Keratinocyte (primary cell): ENCODE data around the gene CFAP46. TPM values are rescaled to one million over a fixed set of nuclear protein-coding genes. Genes with fewer than 3 reads are reported as not detected.

ENCODE experiments used
- DNase-seq: peaks from one replicate; pipeline ENCODE4 v3.0.0-alpha.2; 2011; ENCODE audit warnings: low read depth, missing footprints, low spot score
- FAIRE-seq: peaks from 2 replicates; lab custom pipeline; 2011; peaks lifted over from hg19 to GRCh38; lab: Jason Lieb, UNC
- H2AFZ ChIP-seq: 2 replicates; pipeline ENCODE4 v1.6.0; 2012; ENCODE audit warnings: low read length, control low read depth, inconsistent platforms; ENCODE audit not compliant: control insufficient read depth
- H3K27ac ChIP-seq: 2 replicates; pipeline ENCODE4 v1.5.1; 2011; ENCODE audit warnings: low read length; ENCODE audit not compliant: control insufficient read depth, insufficient read depth
- H3K27me3 ChIP-seq: 3 replicates; pipeline ENCODE4 v1.6.0; 2011; ENCODE audit warnings: low read length; ENCODE audit not compliant: control insufficient read depth, insufficient read depth; ENCODE audit errors: extremely low read depth
- H3K36me3 ChIP-seq, 2 experiments: 2 replicates in 1 of 2; 3 replicates in 1 of 2; pipeline ENCODE4 v1.5.1; 2011; ENCODE audit warnings: low read length in 2 of 2, mild to moderate bottlenecking in 1 of 2; ENCODE audit not compliant: control insufficient read depth in 2 of 2, insufficient read depth in 2 of 2; ENCODE audit errors: extremely low read depth in 1 of 2
- H3K4me1 ChIP-seq: 3 replicates; pipeline ENCODE4 v1.5.1; 2011; ENCODE audit warnings: low read length; ENCODE audit not compliant: control insufficient read depth, insufficient read depth; ENCODE audit errors: extremely low read depth
- H3K4me2 ChIP-seq: 3 replicates; pipeline ENCODE4 v1.6.0; 2011; ENCODE audit warnings: low read depth, low read length; ENCODE audit not compliant: control insufficient read depth, insufficient read depth; ENCODE audit errors: extremely low read depth
- H3K4me3 ChIP-seq, 3 experiments: fragments of 200-600 bp in 1 of 3; sonication (generic) in 1 of 3; 2 replicates in 2 of 3; 3 replicates in 1 of 3; pipeline ENCODE4 v1.5.1; 2011 to 2016; ENCODE audit warnings: low read length in 3 of 3, mild to moderate bottlenecking in 3 of 3, control low read depth in 2 of 3, inconsistent platforms in 1 of 3, low read depth in 1 of 3, mixed read lengths in 1 of 3, mixed run types in 1 of 3, moderate library complexity in 1 of 3; ENCODE audit not compliant: control insufficient read depth in 2 of 3, insufficient read depth in 2 of 3; ENCODE audit errors: extremely low read depth in 1 of 3
- H3K79me2 ChIP-seq: 2 replicates; pipeline ENCODE4 v1.6.0; 2012; ENCODE audit warnings: low read length; ENCODE audit not compliant: control insufficient read depth, insufficient read depth
- H3K9ac ChIP-seq: 3 replicates; pipeline ENCODE4 v1.6.0; 2011; ENCODE audit warnings: low read length; ENCODE audit not compliant: control insufficient read depth, insufficient read depth; ENCODE audit errors: extremely low read depth
- H3K9me1 ChIP-seq: 3 replicates; pipeline ENCODE4 v1.6.0; 2011; ENCODE audit warnings: low read length; ENCODE audit not compliant: control insufficient read depth, insufficient read depth; ENCODE audit errors: extremely low read depth
- H3K9me3 ChIP-seq: 2 replicates; pipeline ENCODE4 v1.5.1; 2012; ENCODE audit warnings: low read depth, low read length; ENCODE audit not compliant: control insufficient read depth
- H4K20me1 ChIP-seq: 3 replicates; pipeline ENCODE4 v1.6.0; 2011; ENCODE audit warnings: low read length; ENCODE audit not compliant: control insufficient read depth, insufficient read depth; ENCODE audit errors: extremely low read depth
- CTCF ChIP-seq, 3 experiments: IDR thresholded peaks in 1 of 3; conservative IDR thresholded peaks in 1 of 3; optimal IDR thresholded peaks in 1 of 3; 2 replicates in 2 of 3; 3 replicates in 1 of 3; pipeline versions ENCODE3 to v1.5.1; 2011; ENCODE audit warnings: low read length in 3 of 3, mild to moderate bottlenecking in 3 of 3, moderate library complexity in 2 of 3, control low read depth in 1 of 3, inconsistent platforms in 1 of 3; ENCODE audit not compliant: insufficient read depth in 2 of 3; ENCODE audit errors: extremely low read depth in 1 of 3
- EZH2 ChIP-seq: IDR thresholded peaks from one replicate; pipeline ENCODE4 v1.6.1; 2012; ENCODE audit warnings: inconsistent platforms, mild to moderate bottlenecking, low read length, moderate library complexity
- dilution Hi-C: fragments of 300-500 bp; cut with MboI; formaldehyde crosslinking; loops from one replicate; pipeline ENCODE4 v1.7.0; 2020; ENCODE audit warnings: low sequenced_read_pairs; ENCODE audit not compliant: extremely low pct_ligation_motif_present
- polyA plus RNA-seq, 5 experiments: library from polyadenylated mRNA; depleted of rRNA in 3 of 5; stranded (reverse) in 3 of 5; stranded (forward) in 1 of 5; unstranded in 1 of 5; fragments of >200 nt; gene quantifications; 1 replicate in 1 of 5; 2 replicates in 3 of 5; 3 replicates in 1 of 5; pipeline versions ENCODE4 v1.2.1 to v1.2.3, GENCODE V29; 2011 to 2012; ENCODE audit warnings: missing spikeins in 2 of 5, low read depth in 1 of 5, low replicate concordance in 1 of 5

The CFAP46 gene
- polyA plus RNA-seq, 1 donor (not counting 4 experiments of a cell fraction or from before 2014, with no cell fraction given) = 1.00 TPM

GRCh38 chr10:132848951-132849545, 93.3 kb downstream of the CFAP46 start:
- Histone ChIP-seq H3K9ac (no peak overlapping the region), H4K20me1 (no peaks in the 10 kb centered on the region), H3K4me3 (no peak overlapping the region), H3K4me1 (no peaks in the 10 kb centered on the region), H3K36me3 (no peaks in the 10 kb centered on the region), H3K27ac (no peak overlapping the region), H3K79me2 (no peaks in the 10 kb centered on the region), H3K27me3 (no peaks in the 10 kb centered on the region), H3K9me1 (no peaks in the 10 kb centered on the region), H3K9me3 (peaks cover 9% of the 10 kb centered on the region), H3K4me2 (no peak overlapping the region), H2AFZ (no peak overlapping the region)
- TF ChIP-seq EZH2 (no peak), CTCF (optimal IDR thresholded peaks at IDR 0.05 in 1 of 3, IDR thresholded peaks at IDR 0.05 in 1 of 3, conservative IDR thresholded peaks at IDR 0.05 in 1 of 3; ENCODE audit: extremely low read depth in 1 of 3, insufficient read depth in 2 of 3, low read length in 3 of 3) (no peak)
- FAIRE-seq = no peak
- no peak for DNase-seq
- dilution Hi-C loops = no loop called here

GRCh38 chr10:132848291-132848701, 94.1 kb downstream of the CFAP46 start:
- no peak overlapping the region for H2AFZ ChIP-seq
- FAIRE-seq = no peak

More at GRCh38 chr10:132848291-132848701, 94.1 kb downstream of the CFAP46 start:
- dilution Hi-C loops = no loop called here
- Histone ChIP-seq H3K9me3 (peaks cover 9% of the 10 kb centered on the region), H3K36me3 (no peaks in the 10 kb centered on the region), H3K9me1 (no peaks in the 10 kb centered on the region), H3K79me2 (no peaks in the 10 kb centered on the region), H3K27me3 (no peaks in the 10 kb centered on the region), H4K20me1 (no peaks in the 10 kb centered on the region), H3K4me1 (no peaks in the 10 kb centered on the region), H3K4me3 (no peak overlapping the region), H3K9ac (no peak overlapping the region), H3K27ac (no peak overlapping the region), H3K4me2 (no peak overlapping the region)
- no peak for TF ChIP-seq CTCF (optimal IDR thresholded peaks at IDR 0.05 in 1 of 3, IDR thresholded peaks at IDR 0.05 in 1 of 3, conservative IDR thresholded peaks at IDR 0.05 in 1 of 3; ENCODE audit: extremely low read depth in 1 of 3, insufficient read depth in 2 of 3, low read length in 3 of 3)
- no peak for TF ChIP-seq EZH2
- no peak for DNase-seq
